Large intestine (tissue), 3 donors: ENCODE results near the gene MTUS2. TPM values are rescaled to one million over a fixed set of nuclear protein-coding genes. Genes with fewer than 3 reads are reported as not detected.

Experiments
- DNase-seq, 2 donors: peaks; one replicate each; pipeline versions ENCODE4 v3.0.0 to v3.0.0-alpha.2; 2013
- H3K27ac ChIP-seq: one replicate; pipeline ENCODE4 v1.5.1; 2013; ENCODE audit warnings: low read length
- H3K27me3 ChIP-seq: 2 replicates; pipeline ENCODE4 v1.6.1; 2013; ENCODE audit warnings: low read length; ENCODE audit not compliant: control insufficient read depth, insufficient read depth
- H3K36me3 ChIP-seq: 2 replicates; pipeline ENCODE4 v1.6.1; 2013; ENCODE audit warnings: low read length; ENCODE audit not compliant: control insufficient read depth, insufficient read depth
- H3K4me1 ChIP-seq: one replicate; pipeline ENCODE4 v1.6.1; 2013; ENCODE audit warnings: low read length; ENCODE audit not compliant: control insufficient read depth, insufficient read depth
- H3K4me3 ChIP-seq: one replicate; pipeline ENCODE4 v1.5.1; 2013; ENCODE audit warnings: low read length
- H3K9me3 ChIP-seq: one replicate; pipeline ENCODE4 v1.6.1; 2013; ENCODE audit warnings: mild to moderate bottlenecking, low read depth, low read length, moderate library complexity; ENCODE audit not compliant: control insufficient read depth
- WGBS: methylation state at CpG from one replicate; pipeline ENCODE4 v1.1.5; 2013; ENCODE audit warnings: low lambda C conversion rate; ENCODE audit not compliant: insufficient coverage; 5-methylcytosine and 5-hydroxymethylcytosine counted together
- polyA plus RNA-seq: library from polyadenylated mRNA; unstranded; fragments of 120-200 nt; gene quantifications from one replicate; pipeline ENCODE4 v1.2.1, GENCODE V29; 2013

The MTUS2 gene
- polyA plus RNA-seq, 1 donor, result 1.9 TPM

- no peak overlapping the region for H3K27ac ChIP-seq
- H3K4me3 ChIP-seq, result no peak overlapping the region
- no peaks in the 10 kb centered on the region for H3K9me3 ChIP-seq
- H3K27me3 ChIP-seq, result no peaks in the 10 kb centered on the region
- no peak for DNase-seq
- H3K36me3 ChIP-seq, result no peaks in the 10 kb centered on the region
- no peaks in the 10 kb centered on the region for H3K4me1 ChIP-seq
- no CpG with 5 or more reads among the region's 8 CpGs for WGBS
Observed at GRCh38 chr13:29117663-29118062, 297.5 kb downstream of the MTUS2 start.

DNA sequence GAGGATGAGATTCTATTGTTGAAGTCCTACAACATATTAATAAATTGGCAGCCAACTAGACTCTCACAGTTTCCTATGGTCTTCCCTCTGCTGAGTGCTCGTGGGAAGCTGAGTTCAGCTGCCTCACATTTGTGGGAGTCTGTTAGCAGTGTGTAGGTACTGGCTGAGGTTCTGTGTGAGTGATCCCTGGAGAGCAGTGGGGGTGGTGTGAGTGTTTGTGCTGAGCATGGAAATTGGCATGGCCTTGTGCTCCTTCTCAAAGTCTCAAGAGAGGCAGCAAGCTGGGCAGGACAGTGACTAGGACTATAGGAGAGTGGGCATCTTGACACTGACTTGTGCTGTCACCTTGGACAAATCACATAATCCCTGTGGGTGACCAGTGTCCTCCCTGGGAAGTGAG is 298.3 kb downstream of the MTUS2 start:
- H3K36me3 ChIP-seq, result no peaks in the 10 kb centered on the region
- no peak overlapping the region for H3K27ac ChIP-seq
- H3K4me1 ChIP-seq, result no peaks in the 10 kb centered on the region
- DNase-seq, result no peak
- no peaks in the 10 kb centered on the region for H3K27me3 ChIP-seq
- no peaks in the 10 kb centered on the region for H3K9me3 ChIP-seq
- WGBS, result no CpG with 5 or more reads among the region's 1 CpG
- H3K4me3 ChIP-seq, result no peak overlapping the region

DNA sequence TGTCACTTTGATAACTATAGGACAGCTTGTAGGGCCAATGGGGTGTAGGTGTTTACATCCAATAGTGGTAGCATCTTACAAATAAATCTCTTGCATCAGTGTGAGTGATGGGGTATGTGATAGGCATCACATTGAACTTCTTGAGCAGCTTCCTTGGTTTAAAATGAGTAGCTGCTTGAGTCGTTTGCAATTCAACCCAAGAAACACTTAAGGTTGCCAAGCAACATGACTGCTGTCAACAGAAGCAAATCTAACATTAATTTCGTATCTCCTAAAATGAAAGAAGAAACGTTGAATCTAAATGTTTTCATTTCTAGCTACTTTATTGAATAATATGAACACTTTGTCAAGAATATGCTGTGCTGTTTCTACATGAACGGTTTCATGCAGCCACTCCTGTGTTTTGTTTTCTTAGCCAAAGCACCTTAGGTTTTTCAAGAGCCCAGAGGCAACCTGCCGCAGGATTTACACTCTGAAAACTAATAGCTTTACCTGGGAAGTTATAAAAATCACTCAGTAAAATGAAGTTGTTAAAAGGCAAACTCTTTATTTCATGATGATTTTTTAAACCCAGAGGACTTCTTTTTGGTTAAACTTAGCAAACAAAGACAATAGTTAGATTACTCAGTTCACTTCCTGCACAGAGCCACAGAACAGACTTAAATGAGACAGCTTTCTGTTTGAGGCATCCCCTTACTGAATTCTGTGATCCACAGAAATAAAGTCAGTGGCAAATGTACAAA is 305.2 kb downstream of the MTUS2 start:
- Histone ChIP-seq H3K27me3 (no peaks in the 10 kb centered on the region), H3K36me3 (no peaks in the 10 kb centered on the region), H3K9me3 (no peaks in the 10 kb centered on the region), H3K4me3 (no peak overlapping the region), H3K4me1 (no peaks in the 10 kb centered on the region), H3K27ac (no peak overlapping the region)
- DNase-seq, result no peak
- WGBS, result 45% methylated on average over 2 of the region's 5 CpGs

- no peaks in the 10 kb centered on the region for H3K4me1 ChIP-seq
- WGBS, result 96% methylated on average over 3 of the region's 5 CpGs
- no peaks in the 10 kb centered on the region for H3K27me3 ChIP-seq
- H3K9me3 ChIP-seq, result no peaks in the 10 kb centered on the region
- no peak for DNase-seq
- H3K36me3 ChIP-seq, result no peaks in the 10 kb centered on the region
- H3K4me3 ChIP-seq, result no peak overlapping the region
- no peak overlapping the region for H3K27ac ChIP-seq
Observed at GRCh38 chr13:29125934-29126424, 305.8 kb downstream of the MTUS2 start.

- WGBS, result no CpG with 5 or more reads among the region's 2 CpGs
- H3K4me1 ChIP-seq, result no peaks in the 10 kb centered on the region
- no peak overlapping the region for H3K27ac ChIP-seq
- DNase-seq, result no peak
- no peaks in the 10 kb centered on the region for H3K9me3 ChIP-seq
- no peaks in the 10 kb centered on the region for H3K27me3 ChIP-seq
- no peaks in the 10 kb centered on the region for H3K36me3 ChIP-seq
- no peak overlapping the region for H3K4me3 ChIP-seq
Observed at GRCh38 chr13:29129616-29130015, 309.5 kb downstream of the MTUS2 start.

- Histone ChIP-seq H3K27ac (no peak overlapping the region), H3K4me1 (no peaks in the 10 kb centered on the region), H3K36me3 (no peaks in the 10 kb centered on the region), H3K4me3 (no peak overlapping the region), H3K9me3 (no peaks in the 10 kb centered on the region), H3K27me3 (no peaks in the 10 kb centered on the region)
- DNase-seq, result no peak
- no CpG with 5 or more reads among the region's 1 CpG for WGBS
Observed at GRCh38 chr13:29131159-29131558, 311.0 kb downstream of the MTUS2 start.

DNA sequence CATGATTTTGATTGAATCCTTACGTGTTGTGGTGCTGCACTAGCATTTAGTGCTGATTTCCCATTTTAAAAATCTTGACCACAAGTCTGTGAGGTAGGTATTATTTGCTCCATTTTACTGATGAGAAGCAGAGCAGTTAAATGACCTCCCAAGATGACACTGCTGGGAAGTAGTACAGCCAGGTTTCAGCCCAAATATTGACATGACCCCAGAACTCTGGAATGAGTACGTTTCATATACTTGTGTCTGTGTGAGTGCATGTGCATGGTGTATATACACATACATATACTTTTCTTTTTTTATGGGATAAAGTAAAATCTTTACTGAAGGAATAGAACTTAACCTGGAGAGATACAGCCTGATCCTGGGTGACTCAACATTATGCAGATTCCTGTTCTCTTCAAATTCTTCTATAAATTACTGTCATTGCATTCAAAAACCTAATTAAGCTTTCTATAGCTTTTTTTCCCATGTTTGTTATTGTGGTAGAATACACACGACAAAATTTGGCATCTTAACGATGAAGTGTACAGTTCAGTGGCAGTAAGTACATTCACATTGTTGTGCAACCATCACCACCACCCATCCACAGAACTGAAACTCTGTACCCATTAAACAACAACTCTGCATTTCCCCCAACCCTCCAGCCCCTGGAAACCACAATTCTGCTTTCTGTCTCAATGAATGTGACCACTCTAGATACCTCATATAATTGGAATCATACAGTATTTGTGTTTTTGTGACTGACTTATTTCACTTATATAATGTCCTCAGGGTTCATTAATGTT is 311.9 kb downstream of the MTUS2 start:
- H3K27ac ChIP-seq, result no peak overlapping the region
- H3K36me3 ChIP-seq, result no peaks in the 10 kb centered on the region
- no peaks in the 10 kb centered on the region for H3K4me1 ChIP-seq
- no peaks in the 10 kb centered on the region for H3K27me3 ChIP-seq
- no peak overlapping the region for H3K4me3 ChIP-seq
- DNase-seq, result no peak
- 100% methylated on average over 2 of the region's 4 CpGs for WGBS
- H3K9me3 ChIP-seq, result no peaks in the 10 kb centered on the region

GRCh38 chr13:29136341-29136740 is 316.2 kb downstream of the MTUS2 start:
- no peaks in the 10 kb centered on the region for H3K9me3 ChIP-seq
- no peaks in the 10 kb centered on the region for H3K36me3 ChIP-seq
- no CpG with 5 or more reads among the region's 2 CpGs for WGBS
- no peaks in the 10 kb centered on the region for H3K4me1 ChIP-seq
- no peak for DNase-seq
- no peak overlapping the region for H3K27ac ChIP-seq
- H3K4me3 ChIP-seq, result no peak overlapping the region
- H3K27me3 ChIP-seq, result no peaks in the 10 kb centered on the region

DNA sequence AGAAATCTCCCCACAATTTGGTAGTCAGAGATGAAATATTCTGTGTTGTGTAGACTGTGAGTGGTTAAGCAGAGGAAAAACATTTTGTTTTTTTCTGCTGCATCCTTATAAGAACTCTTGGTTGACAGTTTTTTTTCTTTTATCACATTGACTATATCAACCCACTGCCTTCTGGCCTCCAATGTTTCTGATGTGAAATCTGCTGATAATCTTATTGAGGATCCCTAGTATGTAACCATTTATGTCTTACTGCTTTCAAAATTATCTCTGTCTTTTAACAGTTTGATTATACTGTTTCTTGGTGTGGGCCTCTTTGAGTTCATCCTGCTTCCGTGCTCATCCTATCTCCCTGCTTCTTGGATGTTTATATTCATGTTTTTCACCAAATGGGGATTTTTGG is 316.9 kb downstream of the MTUS2 start:
- H3K36me3 ChIP-seq, result no peaks in the 10 kb centered on the region
- DNase-seq, result no peak
- no peak overlapping the region for H3K4me3 ChIP-seq
- no peak overlapping the region for H3K27ac ChIP-seq
- WGBS, result 100% methylated on average over 1 of the region's 1 CpG
- no peaks in the 10 kb centered on the region for H3K9me3 ChIP-seq
- no peaks in the 10 kb centered on the region for H3K4me1 ChIP-seq
- H3K27me3 ChIP-seq, result no peaks in the 10 kb centered on the region

- Histone ChIP-seq H3K4me1 (no peaks in the 10 kb centered on the region), H3K9me3 (no peaks in the 10 kb centered on the region), H3K36me3 (no peaks in the 10 kb centered on the region), H3K27me3 (no peaks in the 10 kb centered on the region), H3K4me3 (no peak overlapping the region), H3K27ac (no peak overlapping the region)
- no peak for DNase-seq
- WGBS, result no CpG with 5 or more reads among the region's 1 CpG
Observed at GRCh38 chr13:29137995-29138394, 317.9 kb downstream of the MTUS2 start.
